ENCODE measurements around the gene SIRT3. TPM values are rescaled to one million over a fixed set of nuclear protein-coding genes. Genes with fewer than 3 reads are reported as not detected.
A peak's percentile ranks its signal among the peaks of the same experiment; 100 is the strongest.
"Not testable (repeated sequence)": the region's sequence is repeated elsewhere in the genome, so short reads cannot be mapped to it uniquely, and the experiment has no call there.

The SIRT3 gene
- polyA plus RNA-seq, 1 donor (not counting 4 experiments of a cell fraction or from before 2014, with no cell fraction given): 12.6 TPM

DNA sequence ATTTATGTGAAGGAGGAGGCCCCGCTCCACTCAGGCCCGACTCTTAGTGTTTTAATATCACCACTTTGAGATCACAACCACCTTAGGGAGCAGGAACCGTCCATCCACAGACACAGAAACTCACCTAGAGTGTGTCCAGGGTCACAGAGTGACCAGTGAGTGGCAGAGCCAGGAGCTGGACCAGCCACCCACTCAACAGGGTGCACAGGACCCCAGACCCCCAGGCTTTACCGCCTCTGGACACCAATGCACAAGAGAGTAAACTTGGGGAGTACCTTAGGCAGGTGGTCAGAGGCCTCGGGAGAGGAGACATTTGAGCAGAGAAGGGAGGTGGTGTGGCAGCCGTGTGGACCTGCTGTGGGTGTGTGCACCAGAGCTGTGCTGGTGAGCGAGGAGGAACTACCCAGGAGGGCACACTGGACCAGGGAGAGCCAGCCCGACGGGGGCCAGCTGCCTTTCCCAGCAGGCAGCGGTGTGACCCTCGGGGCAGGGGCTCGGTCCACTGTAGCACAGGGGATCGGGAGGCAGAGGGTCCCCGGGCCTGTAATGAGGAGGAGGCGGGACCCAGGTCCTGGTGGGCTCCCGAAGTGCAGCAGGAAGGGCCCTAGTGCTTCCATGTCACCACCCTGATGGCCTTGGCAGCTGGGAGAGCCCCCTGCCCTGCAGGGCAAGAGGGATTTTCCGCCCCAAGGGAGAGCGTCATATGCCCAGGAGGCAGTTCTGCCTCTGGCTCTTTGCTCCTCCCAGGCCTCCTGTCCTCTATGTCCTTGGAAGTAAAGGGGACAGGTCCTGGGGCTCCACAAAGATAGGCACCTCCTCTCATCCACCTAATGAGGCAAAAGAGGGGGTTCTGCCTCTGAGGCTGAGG, 34.5 kb upstream of the SIRT3 start:
- Histone ChIP-seq H3K36me3 (ENCODE audit: control insufficient read depth in 2 of 2, extremely low read depth in 1 of 2, insufficient read depth in 2 of 2, low read length in 2 of 2) (no peaks in the 10 kb centered on the region), H3K9me1 (ENCODE audit: control insufficient read depth, extremely low read depth, insufficient read depth, low read length) (no peaks in the 10 kb centered on the region), H3K27ac (ENCODE audit: control insufficient read depth, insufficient read depth, low read length) (no peak overlapping the region), H3K79me2 (ENCODE audit: control insufficient read depth, insufficient read depth, low read length) (no peaks in the 10 kb centered on the region), H3K4me3 (ENCODE audit: control insufficient read depth in 2 of 3, extremely low read depth in 1 of 3, insufficient read depth in 2 of 3, low read depth in 1 of 3, low read length in 3 of 3) (no peak overlapping the region), H4K20me1 (ENCODE audit: control insufficient read depth, extremely low read depth, insufficient read depth, low read length) (no peaks in the 10 kb centered on the region), H3K27me3 (ENCODE audit: control insufficient read depth, extremely low read depth, insufficient read depth, low read length) (peaks cover 6% of the 10 kb centered on the region), H2AFZ (ENCODE audit: control insufficient read depth, low read length) (no peak overlapping the region), H3K4me1 (ENCODE audit: control insufficient read depth, extremely low read depth, insufficient read depth, low read length) (peaks cover 7% of the 10 kb centered on the region), H3K9me3 (ENCODE audit: control insufficient read depth, low read depth, low read length) (no peaks in the 10 kb centered on the region), H3K4me2 (ENCODE audit: control insufficient read depth, extremely low read depth, insufficient read depth, low read depth, low read length) (no peak overlapping the region), H3K9ac (ENCODE audit: control insufficient read depth, extremely low read depth, insufficient read depth, low read length) (no peak overlapping the region)
- no peak for TF ChIP-seq EZH2 (IDR thresholded peaks at IDR 0.05; ENCODE audit: low read length)
- TF ChIP-seq CTCF (optimal IDR thresholded peaks at IDR 0.05 in 1 of 3, IDR thresholded peaks at IDR 0.05 in 1 of 3, conservative IDR thresholded peaks at IDR 0.05 in 1 of 3; ENCODE audit: extremely low read depth in 1 of 3, insufficient read depth in 2 of 3, low read length in 3 of 3): no peak
- dilution Hi-C loops (cut with MboI; ENCODE audit: extremely low pct_ligation_motif_present, low sequenced_read_pairs): no loop called here
- DNase-seq (ENCODE audit: low read depth, low spot score) (no peak), FAIRE-seq (no peak)

DNA sequence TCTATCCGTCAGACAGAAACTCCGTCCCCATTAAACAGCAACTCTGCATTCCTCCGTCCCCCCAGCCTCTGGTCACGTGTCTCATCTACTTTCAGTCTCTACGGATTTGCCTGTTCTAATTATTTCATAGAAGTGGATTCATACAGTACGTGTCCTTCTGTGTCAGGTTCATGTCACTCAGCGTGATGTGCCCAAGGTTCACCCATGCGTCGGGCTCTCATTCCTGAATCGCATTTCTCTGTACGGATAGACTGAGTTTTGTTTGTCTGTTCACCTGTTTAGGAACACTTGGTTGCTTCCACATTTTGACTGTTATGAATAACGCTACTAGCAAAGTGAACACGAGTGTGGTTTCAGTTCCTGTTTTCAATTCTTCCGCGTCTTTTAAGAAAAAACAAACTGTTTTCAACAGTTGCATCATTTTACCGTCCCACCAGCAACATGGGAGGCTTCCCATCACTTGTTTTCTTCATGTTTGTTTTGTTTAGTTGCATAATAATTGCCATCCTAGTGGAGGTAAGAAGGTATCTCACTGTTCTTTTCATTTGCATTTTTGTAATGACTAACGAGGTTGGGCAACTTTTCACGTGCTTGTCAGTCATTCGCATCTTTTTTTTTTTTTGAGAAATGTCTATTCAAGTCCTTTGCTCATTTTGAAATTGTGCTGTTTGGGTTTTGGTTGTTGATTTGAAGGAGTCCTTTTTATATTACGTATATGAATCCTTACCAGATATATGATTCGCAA, 33.2 kb upstream of the SIRT3 start:
- dilution Hi-C loops (cut with MboI; ENCODE audit: extremely low pct_ligation_motif_present, low sequenced_read_pairs): no loop called here
- Histone ChIP-seq H3K9me3 (ENCODE audit: control insufficient read depth, low read depth, low read length) (no peaks in the 10 kb centered on the region), H3K4me1 (ENCODE audit: control insufficient read depth, extremely low read depth, insufficient read depth, low read length) (peaks cover 7% of the 10 kb centered on the region), H2AFZ (ENCODE audit: control insufficient read depth, low read length) (no peak overlapping the region), H3K79me2 (ENCODE audit: control insufficient read depth, insufficient read depth, low read length) (no peaks in the 10 kb centered on the region), H3K27me3 (ENCODE audit: control insufficient read depth, extremely low read depth, insufficient read depth, low read length) (peaks cover 6% of the 10 kb centered on the region), H3K36me3 (ENCODE audit: control insufficient read depth in 2 of 2, extremely low read depth in 1 of 2, insufficient read depth in 2 of 2, low read length in 2 of 2) (no peaks in the 10 kb centered on the region), H4K20me1 (ENCODE audit: control insufficient read depth, extremely low read depth, insufficient read depth, low read length) (no peaks in the 10 kb centered on the region), H3K4me2 (ENCODE audit: control insufficient read depth, extremely low read depth, insufficient read depth, low read depth, low read length) (peak overlapping the region; percentile 54), H3K4me3 (ENCODE audit: control insufficient read depth in 2 of 3, extremely low read depth in 1 of 3, insufficient read depth in 2 of 3, low read depth in 1 of 3, low read length in 3 of 3) (no peak overlapping the region), H3K9me1 (ENCODE audit: control insufficient read depth, extremely low read depth, insufficient read depth, low read length) (no peaks in the 10 kb centered on the region), H3K27ac (ENCODE audit: control insufficient read depth, insufficient read depth, low read length) (peak overlapping the region; percentile 36), H3K9ac (ENCODE audit: control insufficient read depth, extremely low read depth, insufficient read depth, low read length) (no peak overlapping the region)
- DNase-seq (ENCODE audit: low read depth, low spot score): no peak
- FAIRE-seq: no peak
- TF ChIP-seq EZH2 (IDR thresholded peaks at IDR 0.05; ENCODE audit: low read length): no peak
- TF ChIP-seq CTCF (optimal IDR thresholded peaks at IDR 0.05 in 1 of 3, IDR thresholded peaks at IDR 0.05 in 1 of 3, conservative IDR thresholded peaks at IDR 0.05 in 1 of 3; ENCODE audit: extremely low read depth in 1 of 3, insufficient read depth in 2 of 3, low read length in 3 of 3): peak in 2 of 3 experiments; percentile 18 to 39

GRCh38 chr11:268716-269145, 32.6 kb upstream of the SIRT3 start:
- H3K27me3 ChIP-seq (ENCODE audit: control insufficient read depth, extremely low read depth, insufficient read depth, low read length); H3K9me1 ChIP-seq (ENCODE audit: control insufficient read depth, extremely low read depth, insufficient read depth, low read length); H3K9ac ChIP-seq (ENCODE audit: control insufficient read depth, extremely low read depth, insufficient read depth, low read length); FAIRE-seq; dilution Hi-C loops (cut with MboI; ENCODE audit: extremely low pct_ligation_motif_present, low sequenced_read_pairs); H3K4me1 ChIP-seq (ENCODE audit: control insufficient read depth, extremely low read depth, insufficient read depth, low read length); H3K79me2 ChIP-seq (ENCODE audit: control insufficient read depth, insufficient read depth, low read length); H3K4me3 ChIP-seq (ENCODE audit: control insufficient read depth in 2 of 3, extremely low read depth in 1 of 3, insufficient read depth in 2 of 3, low read depth in 1 of 3, low read length in 3 of 3); H4K20me1 ChIP-seq (ENCODE audit: control insufficient read depth, extremely low read depth, insufficient read depth, low read length); H3K27ac ChIP-seq (ENCODE audit: control insufficient read depth, insufficient read depth, low read length); H3K36me3 ChIP-seq (ENCODE audit: control insufficient read depth in 2 of 2, extremely low read depth in 1 of 2, insufficient read depth in 2 of 2, low read length in 2 of 2); H2AFZ ChIP-seq (ENCODE audit: control insufficient read depth, low read length); H3K9me3 ChIP-seq (ENCODE audit: control insufficient read depth, low read depth, low read length); DNase-seq (ENCODE audit: low read depth, low spot score): not testable (repeated sequence)
- H3K4me2 ChIP-seq (ENCODE audit: control insufficient read depth, extremely low read depth, insufficient read depth, low read depth, low read length): peak overlapping the region; percentile 54

All from keratinocyte (primary cell).